H1 (cell line): ENCODE measurements around the gene ACKR3. TPM values are rescaled to one million over a fixed set of nuclear protein-coding genes. Genes with fewer than 3 reads are reported as not detected.

Source experiments
- CTCF ChIA-PET: fragments of 300-600 bp; sonication (Branson Sonifier 250); formaldehyde crosslinking; loops from one replicate; lab custom pipeline; 2021; ENCODE audit not compliant: partially characterized antibody; lab: Charles Lee
- POLR2A ChIA-PET: fragments of 300-600 bp; sonication (Branson Sonifier 250); formaldehyde crosslinking; loops from one replicate; lab custom pipeline; 2021; ENCODE audit warnings: inconsistent platforms; ENCODE audit not compliant: partially characterized antibody; lab: Charles Lee
- DNase-seq, 2 experiments: peaks; one replicate each; pipeline versions ENCODE4 v3.0.0 to v3.0.0-alpha.2; 2010 to 2022; ENCODE audit warnings: low spot score in 2 of 2, low read depth in 1 of 2, mixed read lengths in 1 of 2
- FAIRE-seq: peaks from 2 replicates; lab custom pipeline; 2011; peaks lifted over from hg19 to GRCh38; lab: Jason Lieb, UNC
- H2AFZ ChIP-seq: 2 replicates; pipeline ENCODE4 v1.8.1; 2012; ENCODE audit warnings: low read length, inconsistent platforms
- H2AK5ac ChIP-seq: 2 replicates; pipeline ENCODE4 v1.6.1; 2013; ENCODE audit warnings: low read depth, low read length
- H2BK120ac ChIP-seq: replicated peaks from 2 replicates; pipeline ENCODE3; 2013; ENCODE audit warnings: low read depth, low read length, inconsistent platforms
- H2BK12ac ChIP-seq: 2 replicates; pipeline ENCODE4 v1.6.1; 2013; ENCODE audit warnings: low read depth, low read length
- H2BK15ac ChIP-seq: 2 replicates; pipeline ENCODE4 v1.6.1; 2013; ENCODE audit warnings: low read length
- H2BK20ac ChIP-seq: 2 replicates; pipeline ENCODE4 v1.6.1; 2013; ENCODE audit warnings: low read length
- H2BK5ac ChIP-seq: 2 replicates; pipeline ENCODE4 v1.6.1; 2013; ENCODE audit warnings: low read depth, low read length
- H3K14ac ChIP-seq: 2 replicates; pipeline ENCODE4 v1.6.1; 2013; ENCODE audit warnings: inconsistent platforms; ENCODE audit not compliant: insufficient read length
- H3K18ac ChIP-seq: 2 replicates; pipeline ENCODE4 v1.6.1; 2013; ENCODE audit warnings: low read length; ENCODE audit errors: extremely low read depth
- H3K23ac ChIP-seq: 2 replicates; pipeline ENCODE4 v1.6.1; 2013; ENCODE audit warnings: inconsistent platforms; ENCODE audit not compliant: insufficient read length
- H3K23me2 ChIP-seq: 2 replicates; pipeline ENCODE4 v1.6.1; 2013; ENCODE audit warnings: low read depth, low read length
- H3K27ac ChIP-seq: 2 replicates; pipeline ENCODE4 v1.6.1; 2011; ENCODE audit warnings: low read depth, low read length, inconsistent platforms
- H3K27me3 ChIP-seq, 4 experiments: replicated peaks in 1 of 4; 1 replicate in 1 of 4; 2 replicates in 3 of 4; pipeline versions ENCODE4 v1.6.1 to v1.8.1; 2011 to 2013; ENCODE audit warnings: low read length in 3 of 4, mild to moderate bottlenecking in 3 of 4, inconsistent platforms in 2 of 4, mixed read lengths in 2 of 4, moderate library complexity in 1 of 4; ENCODE audit not compliant: control insufficient read depth in 3 of 4, insufficient read depth in 3 of 4; ENCODE audit errors: extremely low read depth in 1 of 4
- H3K36me3 ChIP-seq, 4 experiments: 2 replicates each; pipeline versions ENCODE4 v1.6.1 to v1.8.1; 2011 to 2013; ENCODE audit warnings: mild to moderate bottlenecking in 4 of 4, low read length in 3 of 4, moderate library complexity in 2 of 4, control low read depth in 1 of 4, inconsistent platforms in 1 of 4; ENCODE audit not compliant: insufficient read depth in 4 of 4, control insufficient read depth in 2 of 4
- H3K4ac ChIP-seq: replicated peaks from 2 replicates; pipeline ENCODE3; 2013; ENCODE audit warnings: low read length, low read depth, mixed read lengths, inconsistent platforms; ENCODE audit not compliant: insufficient read length
- H3K4me1 ChIP-seq, 4 experiments: replicated peaks in 1 of 4; 1 replicate in 1 of 4; 2 replicates in 3 of 4; pipeline versions ENCODE4 v1.6.1 to v1.8.1; 2011 to 2013; ENCODE audit warnings: low read length in 3 of 4, inconsistent platforms in 2 of 4, mixed read lengths in 1 of 4; ENCODE audit not compliant: insufficient read depth in 4 of 4, control insufficient read depth in 3 of 4
- H3K4me2 ChIP-seq, 2 experiments: 2 replicates each; pipeline versions ENCODE4 v1.6.1 to v1.8.1; 2011 to 2013; ENCODE audit warnings: low read depth in 2 of 2, low read length in 2 of 2, control low read depth in 1 of 2, inconsistent platforms in 1 of 2, mild to moderate bottlenecking in 1 of 2; ENCODE audit not compliant: insufficient read depth in 1 of 2
- H3K4me3 ChIP-seq, 4 experiments: fragments of 200-600, 300-600 bp in 1 of 4; sonication (generic), shearing (Covaris generic), sonication (Bioruptor Twin) in 1 of 4; 2 replicates each; pipeline versions ENCODE4 v1.5.1 to v1.8.1; 2011 to 2016; ENCODE audit warnings: low read length in 4 of 4, low read depth in 3 of 4, control low read depth in 2 of 4, inconsistent platforms in 2 of 4, mild to moderate bottlenecking in 2 of 4, mixed read lengths in 1 of 4, moderate library complexity in 1 of 4; ENCODE audit not compliant: insufficient read depth in 2 of 4; ENCODE audit errors: extremely low read depth in 1 of 4
- H3K56ac ChIP-seq: replicated peaks from 2 replicates; pipeline ENCODE3; 2013; ENCODE audit warnings: low read depth, mild to moderate bottlenecking, mixed read lengths, low read length, inconsistent platforms; ENCODE audit not compliant: insufficient read length
- H3K79me1 ChIP-seq: 2 replicates; pipeline ENCODE4 v1.6.1; 2013; ENCODE audit warnings: low read depth, low read length, control low read depth
- H3K79me2 ChIP-seq, 2 experiments: 2 replicates each; pipeline versions ENCODE4 v1.6.1 to v1.8.1; 2012 to 2013; ENCODE audit warnings: low read length in 2 of 2, mild to moderate bottlenecking in 2 of 2, inconsistent platforms in 1 of 2; ENCODE audit not compliant: insufficient read depth in 2 of 2, control insufficient read depth in 1 of 2
- H3K9ac ChIP-seq, 4 experiments: replicated peaks in 1 of 4; 1 replicate in 1 of 4; 2 replicates in 3 of 4; pipeline versions ENCODE4 v1.6.1 to v1.8.1; 2011 to 2013; ENCODE audit warnings: low read depth in 3 of 4, low read length in 3 of 4, control low read depth in 2 of 4, mild to moderate bottlenecking in 2 of 4, moderate library complexity in 2 of 4, inconsistent platforms in 1 of 4; ENCODE audit errors: extremely low read depth in 1 of 4
- H3K9me3 ChIP-seq, 2 experiments: 2 replicates each; pipeline versions ENCODE4 v1.6.1 to v1.8.1; 2012 to 2013; ENCODE audit warnings: mild to moderate bottlenecking in 2 of 2, moderate library complexity in 2 of 2, control low read depth in 1 of 2, inconsistent platforms in 1 of 2, low read depth in 1 of 2, low read length in 1 of 2, mixed read lengths in 1 of 2; ENCODE audit not compliant: insufficient read depth in 2 of 2
- H4K20me1 ChIP-seq, 2 experiments: replicated peaks in 1 of 2; 2 replicates each; pipeline versions ENCODE3 to v1.8.1; 2011 to 2013; ENCODE audit warnings: inconsistent platforms in 2 of 2, low read length in 2 of 2, mild to moderate bottlenecking in 1 of 2; ENCODE audit not compliant: insufficient read depth in 2 of 2, control insufficient read depth in 1 of 2
- H4K5ac ChIP-seq: 2 replicates; pipeline ENCODE4 v1.6.1; 2013; ENCODE audit warnings: low read length, low read depth, mixed read lengths, inconsistent platforms; ENCODE audit not compliant: insufficient read length
- H4K8ac ChIP-seq: 2 replicates; pipeline ENCODE4 v1.8.0; 2013; ENCODE audit warnings: mild to moderate bottlenecking, moderate library complexity, low read length, inconsistent platforms; ENCODE audit not compliant: insufficient read depth; ENCODE audit errors: extremely low read depth
- H4K91ac ChIP-seq: replicated peaks from 2 replicates; pipeline ENCODE3; 2013; ENCODE audit warnings: low read length, mixed read lengths, inconsistent platforms; ENCODE audit not compliant: insufficient read length
- SIX5 ChIP-seq: IDR thresholded peaks from 2 replicates; pipeline ENCODE4 v1.6.1; 2011; ENCODE audit warnings: mild to moderate bottlenecking, low read depth, low read length
- WGBS, 2 experiments: shearing (Covaris generic) in 1 of 2; methylation state at CpG; one replicate each; pipeline versions ENCODE4 v1.1.6 to v1.1.7; 2013 to 2015; ENCODE audit warnings: low lambda C conversion rate in 2 of 2, mixed read lengths in 2 of 2, inconsistent platforms in 1 of 2, low coverage in 1 of 2, missing lambda C conversion rate in 1 of 2; ENCODE audit not compliant: insufficient replicate concordance in 2 of 2, insufficient coverage in 1 of 2, insufficient read length in 1 of 2; ENCODE audit errors: extremely low coverage in 1 of 2, missing lambda C conversion rate in 1 of 2; 5-methylcytosine and 5-hydroxymethylcytosine counted together
- polyA plus RNA-seq, 7 experiments: library from polyadenylated mRNA; depleted of rRNA in 3 of 7; stranded (reverse) in 5 of 7; unstranded in 2 of 7; fragments of >200 nt in 5 of 7; fragments of 200-250 nt in 2 of 7; gene quantifications; 1 replicate in 5 of 7; 2 replicates in 1 of 7; 4 replicates in 1 of 7; pipeline versions ENCODE4 v1.2.1 to v1.2.3, GENCODE V29; 2011 to 2013; ENCODE audit warnings: missing spikeins in 2 of 7, mixed read lengths in 2 of 7
- total RNA-seq: library from RNA; stranded (reverse); fragmentation: NEBNext Ultra II Directional; extraction: Animal tissue kit (Norgen Biotek cat#: 25700); gene quantifications from 2 replicates; pipeline ENCODE4 v1.2.1, GENCODE V29; 2021

The ACKR3 gene
- total and polyA plus RNA-seq, 2 of the 8 experiments (the other 6 are each of a cell fraction or from before 2014, with no cell fraction given): 1.4 to 24.4 TPM

GRCh38 chr2:236558036-236558435, 11.6 kb upstream of the ACKR3 start:
- H3K27me3 ChIP-seq: no peaks in the 10 kb centered on the region
- no peak overlapping the region for H2AFZ ChIP-seq
- H2BK5ac ChIP-seq: no peak overlapping the region
- no peak overlapping the region for H2BK120ac ChIP-seq
- no peaks in the 10 kb centered on the region for H3K79me1 ChIP-seq
- no peak overlapping the region for H3K9ac ChIP-seq
- no peak overlapping the region for H4K5ac ChIP-seq
- no peak overlapping the region for H3K14ac ChIP-seq
- H3K36me3 ChIP-seq: no peaks in the 10 kb centered on the region
- WGBS, 2 experiments: 92% methylated on average over 11 of the region's 11 CpGs; no CpG with 5 or more reads in 1 of the 2 experiments
- no peak overlapping the region for H2AK5ac ChIP-seq
- no peaks in the 10 kb centered on the region for H3K23me2 ChIP-seq
- H3K4ac ChIP-seq: no peak overlapping the region
- FAIRE-seq (no peak), DNase-seq (no peak)
- H3K56ac ChIP-seq: no peak overlapping the region
- no peaks in the 10 kb centered on the region for H4K20me1 ChIP-seq
- H3K27ac ChIP-seq: no peak overlapping the region
- CTCF ChIA-PET: interaction anchor here (1.0 to 2.5 kb wide), 4 partner anchors 9 to 851 kb away, joined by 3 to 6 read pairs (median 4); partner anchors contain the start of gene ACKR3
- H3K4me2 ChIP-seq: no peak overlapping the region
- H3K9me3 ChIP-seq: peaks cover 4% of the 10 kb centered on the region in 2 experiments; a peak in 2 of 4 replicates
- H4K91ac ChIP-seq: no peak overlapping the region
- no peaks in the 10 kb centered on the region for H3K79me2 ChIP-seq
- H2BK20ac ChIP-seq: no peak overlapping the region; the same call in 1 of the 2 replicates
- POLR2A ChIA-PET: no interaction called here
- no peak overlapping the region for H2BK15ac ChIP-seq
- no peak overlapping the region for H4K8ac ChIP-seq
- no peak overlapping the region for H3K23ac ChIP-seq
- no peak overlapping the region for H2BK12ac ChIP-seq
- no peak overlapping the region for H3K18ac ChIP-seq
- peaks cover 0 to 2% (median 1%) of the 10 kb centered on the region in 4 experiments; a peak in 4 of 7 replicates for H3K4me1 ChIP-seq
- no peak overlapping the region for H3K4me3 ChIP-seq
- TF ChIP-seq SIX5: no peak
